ACC112 (cell line): Measurements from ENCODE around the gene THBS1.

Source experiments
- H2AFZ ChIP-seq: fragments of 200-600 bp; sonication (generic); one replicate; pipeline ENCODE4 v1.6.0; 2017; ENCODE audit warnings: antibody characterized with exemption, low read length; ENCODE audit not compliant: unreplicated experiment
- H3K27ac ChIP-seq: fragments of 200-600 bp; sonication (generic); 2 replicates; pipeline ENCODE4 v1.5.1; 2014; ENCODE audit warnings: low read depth, mild to moderate bottlenecking, antibody characterized with exemption, low read length, moderate library complexity
- H3K27me3 ChIP-seq: fragments of 200-600 bp; sonication (generic); 2 replicates; pipeline ENCODE4 v1.6.1; 2014; ENCODE audit warnings: mild to moderate bottlenecking, antibody characterized with exemption, low read length, moderate library complexity, mixed read lengths; ENCODE audit not compliant: insufficient read depth
- H3K36me3 ChIP-seq: fragments of 200-600 bp; sonication (generic); 2 replicates; pipeline ENCODE4 v1.6.1; 2016; ENCODE audit warnings: mild to moderate bottlenecking, antibody characterized with exemption, low read length, moderate library complexity, mixed read lengths; ENCODE audit not compliant: insufficient read depth
- H3K4me1 ChIP-seq: fragments of 200-600 bp; sonication (generic); one replicate; pipeline ENCODE4 v1.6.1; 2016; ENCODE audit warnings: low read length, mixed read lengths; ENCODE audit not compliant: insufficient read depth, unreplicated experiment, control insufficient read depth
- H3K4me3 ChIP-seq: fragments of 200-600 bp; sonication (generic); 2 replicates; pipeline ENCODE4 v1.5.1; 2014; ENCODE audit warnings: mild to moderate bottlenecking, low read depth, low read length
- H3K79me2 ChIP-seq: fragments of 200-600 bp; sonication (generic); one replicate; pipeline ENCODE4 v1.6.0; 2016; ENCODE audit warnings: low read length; ENCODE audit not compliant: control insufficient read depth, unreplicated experiment, insufficient read depth

The THBS1 gene

DNA sequence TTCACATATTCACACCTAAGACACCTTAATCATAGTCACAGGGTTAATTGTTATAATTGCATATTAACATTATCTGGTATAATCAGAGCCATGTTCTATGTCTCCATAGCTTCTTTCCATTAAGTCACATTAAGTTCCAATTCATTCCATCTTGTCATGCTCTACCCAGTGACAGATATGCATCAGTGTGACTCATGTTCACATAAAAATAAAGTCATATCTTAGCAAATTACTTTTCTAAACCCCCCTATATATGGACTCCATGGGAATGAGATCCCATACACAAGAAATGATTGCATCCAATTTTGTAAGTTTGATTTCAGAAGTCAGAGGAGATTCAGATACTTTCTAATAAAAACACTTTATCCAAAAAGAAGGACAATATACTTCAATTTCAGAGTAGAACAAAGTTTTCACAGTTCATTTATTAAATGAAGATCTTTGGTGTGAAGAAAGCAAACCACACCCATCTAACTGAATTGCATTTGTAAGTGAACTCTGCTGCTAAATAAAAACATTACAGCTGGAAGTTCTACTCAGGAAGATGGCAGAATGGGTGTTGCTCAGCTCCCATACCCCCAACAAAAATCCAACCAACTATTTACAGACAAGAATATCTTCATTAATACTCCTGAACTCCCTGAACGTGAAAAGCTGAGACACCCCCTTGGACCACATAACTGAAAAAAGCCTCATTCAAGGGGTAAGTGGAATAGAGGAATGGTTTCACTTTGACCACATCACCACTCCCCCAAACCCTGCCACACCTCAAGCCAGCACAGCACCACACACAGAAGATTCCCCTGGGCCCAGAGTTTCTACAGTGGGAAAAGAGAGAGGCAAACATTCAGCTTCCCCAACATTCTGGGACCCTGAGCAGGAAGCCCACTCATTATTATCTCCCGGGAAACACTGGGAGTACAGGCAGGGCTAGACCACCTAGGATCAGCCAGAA lies 27.6 kb downstream of the THBS1 start:
- H3K4me1 ChIP-seq: no peaks in the 10 kb centered on the region

DNA sequence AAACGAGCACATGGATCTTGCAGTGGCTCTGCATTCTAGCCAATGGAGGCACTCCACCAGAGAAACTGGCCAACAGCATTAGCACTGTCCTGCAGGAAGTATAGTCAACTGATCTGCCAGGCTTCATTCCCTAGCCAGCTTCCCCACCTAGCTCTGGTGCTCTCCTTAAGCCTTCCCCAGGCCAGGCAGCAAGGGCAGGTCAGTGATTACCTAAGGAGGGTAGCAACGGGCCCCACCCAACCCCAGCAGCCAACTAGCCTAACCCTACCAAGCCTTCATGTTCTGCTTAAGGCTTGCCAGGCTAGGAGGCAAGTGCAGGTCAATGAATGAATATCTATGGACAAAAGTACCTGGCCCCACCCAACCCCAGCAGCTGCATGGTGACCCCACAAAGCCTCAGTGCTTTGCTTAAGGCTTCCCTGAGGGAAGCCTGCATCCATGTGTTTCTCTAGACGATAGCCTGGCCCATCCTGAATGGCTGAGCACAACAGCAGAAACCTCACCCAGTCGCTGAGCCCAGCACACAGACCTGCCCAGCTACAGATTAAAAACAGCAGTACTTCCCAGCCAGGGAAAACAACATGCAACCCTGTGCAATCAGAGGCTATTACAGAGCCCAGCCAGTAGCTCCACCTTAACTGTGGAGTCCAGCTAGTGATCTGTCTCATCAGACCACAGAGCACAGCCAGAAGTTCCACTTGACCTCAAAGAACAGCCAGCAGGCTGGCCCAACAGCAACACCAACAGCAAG lies 28.5 kb downstream of the THBS1 start:
- peaks cover 9% of the 10 kb centered on the region; the same call in 1 of the 2 replicates for H3K36me3 ChIP-seq
- no peak overlapping the region for H3K27ac ChIP-seq
- no peak overlapping the region for H2AFZ ChIP-seq
- H3K4me3 ChIP-seq: no peak overlapping the region
- H3K4me1 ChIP-seq: no peaks in the 10 kb centered on the region
- no peaks in the 10 kb centered on the region for H3K27me3 ChIP-seq
- H3K79me2 ChIP-seq: no peaks in the 10 kb centered on the region

More for the DNA sequence above, 27.6 kb downstream of the THBS1 start:
- no peaks in the 10 kb centered on the region for H3K79me2 ChIP-seq
- H3K4me3 ChIP-seq: no peak overlapping the region
- H3K27ac ChIP-seq: no peak overlapping the region
- H2AFZ ChIP-seq: no peak overlapping the region
- peaks cover 4% of the 10 kb centered on the region; the same call in 1 of the 2 replicates for H3K36me3 ChIP-seq
- H3K27me3 ChIP-seq: no peaks in the 10 kb centered on the region

DNA sequence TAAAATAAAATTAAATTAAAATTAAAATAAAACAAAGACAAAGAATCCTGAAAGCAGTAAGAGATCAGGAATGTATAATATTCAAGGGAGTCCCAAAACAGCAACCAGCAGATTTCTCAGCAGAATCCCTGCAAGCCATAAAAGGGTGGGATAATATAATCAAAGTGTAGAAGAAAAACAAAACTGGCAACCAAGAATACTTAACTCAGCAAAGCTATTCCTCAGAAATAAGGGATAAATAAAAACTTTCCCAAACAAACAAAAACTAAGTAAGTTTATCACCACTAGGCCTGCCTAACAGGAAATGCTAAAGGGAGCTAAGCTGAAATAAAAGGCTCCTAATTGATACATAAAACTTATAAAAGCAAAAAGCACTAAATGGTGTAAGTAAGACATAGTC lies 29.8 kb downstream of the THBS1 start:
- no peak overlapping the region for H3K27ac ChIP-seq

DNA sequence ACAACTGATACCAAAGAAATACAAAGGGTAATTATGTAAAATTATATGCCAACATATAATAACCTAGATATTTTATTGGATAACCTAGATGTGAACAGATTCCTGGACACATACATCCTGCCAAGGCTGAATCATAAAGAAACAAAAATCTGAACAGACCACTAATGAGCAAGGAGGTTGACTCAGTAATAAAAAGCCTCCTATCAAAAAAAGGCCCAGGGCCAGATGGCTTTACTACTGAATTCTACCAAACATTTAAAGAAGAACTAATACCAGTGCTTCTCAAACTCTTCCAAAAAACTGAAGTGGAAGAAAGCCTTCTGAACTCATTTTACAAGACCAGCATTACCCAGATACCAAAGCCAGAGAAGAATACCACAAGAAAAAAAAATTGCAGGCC lies 32.4 kb downstream of the THBS1 start:
- H2AFZ ChIP-seq: no peak overlapping the region
- H3K27ac ChIP-seq: no peak overlapping the region
- H3K79me2 ChIP-seq: no peaks in the 10 kb centered on the region
- H3K27me3 ChIP-seq: no peaks in the 10 kb centered on the region
- no peaks in the 10 kb centered on the region for H3K4me1 ChIP-seq
- no peak overlapping the region for H3K4me3 ChIP-seq
- peaks cover 9% of the 10 kb centered on the region; the same call in 1 of the 2 replicates for H3K36me3 ChIP-seq

More for the DNA sequence above, 29.8 kb downstream of the THBS1 start:
- no peaks in the 10 kb centered on the region for H3K79me2 ChIP-seq
- peaks cover 9% of the 10 kb centered on the region; the same call in 1 of the 2 replicates for H3K36me3 ChIP-seq
- H3K4me1 ChIP-seq: no peaks in the 10 kb centered on the region
- H3K27me3 ChIP-seq: no peaks in the 10 kb centered on the region
- H3K4me3 ChIP-seq: no peak overlapping the region
- no peak overlapping the region for H2AFZ ChIP-seq

DNA sequence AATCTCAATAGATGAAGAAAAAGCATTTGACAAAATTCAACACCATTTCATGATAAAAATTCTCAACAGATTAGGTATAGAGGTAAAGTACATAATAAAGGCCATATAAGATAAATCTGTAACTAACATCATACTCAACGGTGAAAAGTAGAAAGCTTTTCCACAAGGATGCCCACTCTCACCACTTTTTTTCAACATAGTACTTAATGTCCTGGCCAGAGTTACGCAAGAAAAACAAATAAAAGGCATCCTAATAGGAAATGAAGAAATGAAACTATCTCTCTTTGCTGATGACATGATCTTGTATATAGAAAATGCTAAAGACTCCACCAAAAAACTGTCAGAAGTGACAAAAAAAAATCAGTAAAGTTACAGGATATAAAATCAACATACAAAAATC lies 33.0 kb downstream of the THBS1 start:
- Histone ChIP-seq H3K36me3 (peaks cover 9% of the 10 kb centered on the region; the same call in 1 of the 2 replicates), H3K27me3 (no peaks in the 10 kb centered on the region), H3K4me3 (no peak overlapping the region), H3K79me2 (no peaks in the 10 kb centered on the region), H3K4me1 (no peaks in the 10 kb centered on the region), H3K27ac (no peak overlapping the region), H2AFZ (no peak overlapping the region)

DNA sequence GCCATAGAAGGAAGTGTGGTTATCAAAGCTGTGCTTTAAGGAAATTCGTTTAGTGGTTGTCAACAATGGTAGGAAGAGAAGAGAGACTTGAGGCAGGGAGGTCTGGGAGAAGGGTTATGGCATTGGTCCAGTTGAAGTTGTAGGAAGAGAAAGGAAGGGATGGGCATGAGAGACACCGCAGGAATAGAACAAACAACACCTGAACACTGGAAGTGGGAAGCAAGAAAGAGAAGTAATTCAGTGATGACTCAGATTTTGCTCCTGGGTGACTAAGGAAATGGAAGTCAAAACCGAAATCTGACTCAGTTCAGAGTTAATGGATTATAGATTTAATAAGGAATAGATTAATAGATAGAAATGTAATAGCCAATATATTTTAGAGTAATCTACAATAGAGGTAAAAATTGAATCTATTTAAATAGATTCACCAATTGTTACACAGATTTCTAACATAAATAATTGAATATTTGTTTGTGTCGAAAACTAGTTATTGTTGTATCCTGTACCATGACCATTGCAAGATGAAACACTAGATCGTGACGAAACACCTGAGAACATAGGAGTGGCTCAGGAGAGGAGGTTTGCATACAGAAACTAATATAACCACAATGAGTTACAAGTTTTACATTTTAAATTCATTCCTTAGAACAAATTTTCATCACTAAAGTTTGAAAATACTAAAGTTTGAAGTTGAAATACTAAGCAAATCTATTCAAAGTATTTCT lies 36.0 kb downstream of the THBS1 start:
- Histone ChIP-seq H3K4me1 (no peaks in the 10 kb centered on the region), H3K79me2 (no peaks in the 10 kb centered on the region), H3K27ac (no peak overlapping the region), H2AFZ (no peak overlapping the region), H3K36me3 (peaks cover 9% of the 10 kb centered on the region; the same call in 1 of the 2 replicates), H3K27me3 (no peaks in the 10 kb centered on the region), H3K4me3 (no peak overlapping the region)

DNA sequence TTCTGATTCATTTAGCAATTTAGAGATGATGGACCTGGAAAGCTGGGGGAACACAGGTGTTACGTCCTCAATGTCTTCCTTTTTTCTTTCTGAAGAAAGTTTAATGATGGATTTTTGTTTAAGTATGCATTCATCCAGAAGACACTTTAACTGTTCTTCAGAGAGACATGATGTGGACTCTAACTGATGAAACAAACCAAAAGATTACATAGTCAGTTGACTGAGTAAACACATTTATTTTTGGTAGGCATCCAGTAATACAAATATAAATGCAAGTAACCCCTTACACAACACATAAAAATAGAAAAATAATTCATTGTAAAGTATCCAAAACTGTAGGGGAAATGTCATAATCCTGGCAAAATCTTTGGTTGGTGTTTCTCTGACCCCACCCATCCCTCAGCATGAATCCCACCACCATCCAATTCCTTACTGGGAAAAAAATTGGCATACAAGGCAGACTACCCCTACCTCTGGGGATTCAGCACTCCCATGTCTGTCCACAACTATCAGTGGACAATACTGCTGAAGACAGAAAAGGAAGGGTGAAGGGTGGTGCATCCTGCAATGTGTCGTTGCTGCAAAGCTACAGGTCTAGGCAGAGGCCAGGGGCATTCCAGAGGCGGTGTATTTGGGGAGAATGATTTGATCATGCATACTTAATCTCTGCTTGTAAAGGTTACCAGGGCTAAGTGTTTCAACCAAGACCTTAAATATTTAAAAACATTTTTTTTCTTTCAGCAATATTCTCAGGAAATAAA lies 37.4 kb downstream of the THBS1 start:
- Histone ChIP-seq H3K79me2 (no peaks in the 10 kb centered on the region), H3K27ac (no peak overlapping the region), H3K4me3 (no peak overlapping the region), H3K27me3 (no peaks in the 10 kb centered on the region), H3K36me3 (peaks cover 7% of the 10 kb centered on the region; the same call in 1 of the 2 replicates), H3K4me1 (no peaks in the 10 kb centered on the region), H2AFZ (no peak overlapping the region)

DNA sequence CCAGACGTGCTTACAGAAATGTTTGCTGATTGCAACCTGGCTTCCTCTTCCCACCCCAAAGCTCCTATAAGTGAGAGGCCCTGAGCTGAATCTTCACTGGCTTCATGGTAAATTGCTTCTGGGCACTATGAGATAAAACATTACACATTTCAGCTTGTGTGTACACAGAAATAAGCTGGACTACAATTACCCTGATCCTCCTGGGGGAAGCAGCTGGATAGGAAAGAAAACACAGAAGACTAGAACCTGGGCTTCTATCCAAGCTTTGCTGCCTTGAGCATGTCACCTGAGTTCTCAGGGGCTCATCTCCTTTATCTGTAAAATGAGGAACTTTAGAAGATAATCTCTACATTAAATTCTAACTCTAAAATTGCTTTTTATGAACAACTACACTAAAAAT lies 40.3 kb downstream of the THBS1 start:
- Histone ChIP-seq H3K27me3 (no peaks in the 10 kb centered on the region), H3K4me3 (no peak overlapping the region), H3K36me3 (no peaks in the 10 kb centered on the region), H3K27ac (no peak overlapping the region), H2AFZ (no peak overlapping the region), H3K4me1 (peaks cover 25% of the 10 kb centered on the region), H3K79me2 (no peaks in the 10 kb centered on the region)

DNA sequence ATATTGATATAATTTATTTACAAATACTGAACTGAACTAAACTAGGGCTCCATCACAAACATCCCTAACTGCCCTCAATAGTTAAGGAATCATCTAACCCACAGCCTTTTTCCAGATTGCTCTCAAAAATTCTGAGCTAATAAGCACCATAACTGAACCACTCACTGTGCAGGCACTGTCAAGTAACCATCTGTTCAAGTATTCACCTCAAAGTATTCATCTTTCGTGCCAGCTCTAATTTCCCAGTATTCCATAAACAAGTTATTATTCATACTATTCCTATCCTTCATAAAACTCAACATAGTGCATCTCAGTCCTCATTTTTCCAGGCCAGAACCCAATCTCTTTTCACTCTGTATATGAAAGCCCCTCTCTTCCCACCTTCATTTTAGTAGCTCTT lies 41.1 kb downstream of the THBS1 start:
- peaks cover 27% of the 10 kb centered on the region for H3K4me1 ChIP-seq
- no peak overlapping the region for H3K4me3 ChIP-seq
- H2AFZ ChIP-seq: no peak overlapping the region
- H3K27me3 ChIP-seq: no peaks in the 10 kb centered on the region
- H3K27ac ChIP-seq: no peak overlapping the region
- no peaks in the 10 kb centered on the region for H3K36me3 ChIP-seq
- no peaks in the 10 kb centered on the region for H3K79me2 ChIP-seq
